GM12878 (cell line): ENCODE data around the gene RASGRF2. TPM values are rescaled to one million over a fixed set of nuclear protein-coding genes. Genes with fewer than 3 reads are reported as not detected.

Experiments
- ATAC-seq: fragments of 200-7000 bp; cut with Tn5 transposase; 3 replicates; pipeline ENCODE4 v1.9.1; 2020; ENCODE audit warnings: mild to moderate bottlenecking, moderate library complexity
- BruUV-seq: library from RNA; stranded (reverse); fragments of 400-500 nt; replicated peaks from 2 replicates; lab custom pipeline; 2021; lab: Mats Ljungman, UMichigan
- CTCF ChIA-PET: fragments of 300-600 bp; sonication (Branson Sonifier 250); formaldehyde crosslinking; extraction: SDS; loops from one replicate; lab custom pipeline; 2021; ENCODE audit warnings: inconsistent platforms; lab: Yijun Ruan, JAX
- POLR2A ChIA-PET: fragments of 350-600 bp; formaldehyde crosslinking; extraction: SDS; loops from one replicate; lab custom pipeline; 2021; ENCODE audit warnings: inconsistent platforms; lab: Charles Lee
- RAD21 ChIA-PET: fragments of 300-600 bp; sonication (Branson Sonifier 250); formaldehyde crosslinking; loops from one replicate; lab custom pipeline; 2023; ENCODE audit warnings: antibody characterized with exemption; ENCODE audit not compliant: unreplicated experiment; lab: Charles Lee
- SMC1A ChIA-PET: fragments of 300-600 bp; sonication (Branson Sonifier 250); formaldehyde crosslinking; loops from one replicate; lab custom pipeline; 2023; ENCODE audit not compliant: unreplicated experiment, uncharacterized antibody; lab: Charles Lee
- DNase-seq: peaks from one replicate; pipeline ENCODE4 v3.0.0-alpha.2; 2011; ENCODE audit warnings: low read depth, low spot score
- FAIRE-seq: peaks from 3 replicates; lab custom pipeline; 2011; peaks lifted over from hg19 to GRCh38; lab: Jason Lieb, UNC
- H2AFZ ChIP-seq: 2 replicates; pipeline ENCODE4 v1.6.0; 2011; ENCODE audit warnings: low read depth, low read length, control low read depth; ENCODE audit not compliant: control insufficient read depth
- H3K27ac ChIP-seq: 2 replicates; pipeline ENCODE4 v1.5.1; 2011; ENCODE audit warnings: control low read depth; ENCODE audit not compliant: control insufficient read depth, insufficient read depth
- H3K27me3 ChIP-seq, 2 experiments: replicated peaks in 1 of 2; 2 replicates each; pipeline versions ENCODE4 v1.6.0 to v1.6.1; 2011; ENCODE audit warnings: low read length in 1 of 2; ENCODE audit not compliant: control insufficient read depth in 2 of 2, insufficient read depth in 2 of 2
- H3K36me3 ChIP-seq, 2 experiments: 2 replicates each; pipeline ENCODE4 v1.5.1; 2011; ENCODE audit warnings: low read length in 1 of 2; ENCODE audit not compliant: control insufficient read depth in 2 of 2, insufficient read depth in 2 of 2
- H3K4me1 ChIP-seq: 2 replicates; pipeline ENCODE4 v1.6.1; 2011; ENCODE audit warnings: mild to moderate bottlenecking, low read length, moderate library complexity, mixed read lengths; ENCODE audit not compliant: control insufficient read depth, insufficient read depth
- H3K4me2 ChIP-seq: 2 replicates; pipeline ENCODE4 v1.6.0; 2011; ENCODE audit warnings: control low read depth; ENCODE audit not compliant: control insufficient read depth, insufficient read depth
- H3K4me3 ChIP-seq: fragments of 200-600 bp; sonication (generic); 2 replicates; pipeline ENCODE4 v1.5.1; 2016
- H3K79me2 ChIP-seq: 2 replicates; pipeline ENCODE4 v1.6.0; 2011; ENCODE audit warnings: low read length; ENCODE audit not compliant: control insufficient read depth, insufficient read depth
- H3K9ac ChIP-seq: 2 replicates; pipeline ENCODE4 v1.8.0; 2011; ENCODE audit warnings: low read length, control low read depth, mixed read lengths; ENCODE audit not compliant: control insufficient read depth, insufficient read depth
- H3K9me3 ChIP-seq: replicated peaks from 3 replicates; pipeline ENCODE4 v1.5.1; 2011; ENCODE audit warnings: mild to moderate bottlenecking, low read length; ENCODE audit not compliant: control insufficient read depth, insufficient read depth
- H4K20me1 ChIP-seq: 2 replicates; pipeline ENCODE4 v1.6.0; 2011; ENCODE audit not compliant: control insufficient read depth, insufficient read depth
- ATF3 ChIP-seq: IDR thresholded peaks from 2 replicates; pipeline ENCODE4 v1.6.1; 2011; ENCODE audit warnings: low read depth, mild to moderate bottlenecking, low read length, moderate library complexity, borderline replicate concordance; ENCODE audit errors: extremely low read depth
- BCL11A ChIP-seq: IDR thresholded peaks from 2 replicates; pipeline ENCODE4 v1.6.1; 2011; ENCODE audit warnings: low read depth, low read length
- BRCA1 ChIP-seq: IDR thresholded peaks from 2 replicates; pipeline ENCODE4 v1.6.1; 2011; ENCODE audit warnings: low read depth, low read length, improper control_type of control experiment
- CEBPZ ChIP-seq: fragments of 150-350 bp; IDR thresholded peaks from 2 replicates; pipeline ENCODE4 v1.6.1; 2016; ENCODE audit warnings: low read depth, low read length
- E4F1 ChIP-seq: fragments of 450-650 bp; IDR thresholded peaks from 2 replicates; pipeline ENCODE4 v1.6.1; 2018; ENCODE audit warnings: borderline replicate concordance, mild to moderate bottlenecking; ENCODE audit not compliant: partially characterized antibody
- ESRRA ChIP-seq: IDR thresholded peaks from 2 replicates; pipeline ENCODE4 v1.6.1; 2012; ENCODE audit warnings: mild to moderate bottlenecking, low read length, improper control_type of control experiment
- FOS ChIP-seq: IDR thresholded peaks from 3 replicates; pipeline ENCODE4 v1.6.1; 2011; ENCODE audit warnings: borderline replicate concordance; ENCODE audit not compliant: insufficient read length; ENCODE audit errors: extremely low read depth
- HSF1 ChIP-seq: fragments of 150-350 bp; IDR thresholded peaks from 2 replicates; pipeline ENCODE4 v1.6.1; 2014; ENCODE audit warnings: mild to moderate bottlenecking, low read depth, low read length
- NFYA ChIP-seq: IDR thresholded peaks from 2 replicates; pipeline ENCODE4 v1.6.1; 2011; ENCODE audit warnings: low read depth, mild to moderate bottlenecking, low read length, improper control_type of control experiment, borderline replicate concordance
- NR2C1 ChIP-seq: fragments of 450-650 bp; IDR thresholded peaks from 2 replicates; pipeline ENCODE4 v1.6.1; 2017; ENCODE audit warnings: antibody characterized with exemption, mild to moderate bottlenecking, moderate library complexity
- POU2F2 ChIP-seq: IDR thresholded peaks from 3 replicates; pipeline ENCODE4 v1.6.1; 2011; ENCODE audit warnings: low read depth, mild to moderate bottlenecking, low read length, borderline replicate concordance
- RB1 ChIP-seq: fragments of 450-650 bp; formaldehyde crosslinking; IDR thresholded peaks from 2 replicates; pipeline ENCODE4 v1.6.1; 2017; ENCODE audit warnings: mild to moderate bottlenecking, borderline replicate concordance
- SUZ12 ChIP-seq: fragments of 200-600 bp; sonication (generic); IDR thresholded peaks from one replicate; pipeline ENCODE4 v1.6.1; 2018; ENCODE audit warnings: antibody characterized with exemption, mild to moderate bottlenecking; ENCODE audit not compliant: unreplicated experiment
- YY1 ChIP-seq: IDR thresholded peaks from 2 replicates; pipeline ENCODE4 v1.6.1; 2011; ENCODE audit warnings: low read depth, mild to moderate bottlenecking, low read length
- WGBS: methylation state at CpG from one replicate; pipeline ENCODE4 v1.1.6; 2016; ENCODE audit warnings: low lambda C conversion rate; ENCODE audit not compliant: insufficient replicate concordance, insufficient coverage; ENCODE audit errors: missing lambda C conversion rate; 5-methylcytosine and 5-hydroxymethylcytosine counted together
- in situ Hi-C: fragments of 300-500 bp; cut with MboI; formaldehyde crosslinking; loops from 9 replicates; pipeline ENCODE4 v1.14.3; 2018; ENCODE audit warnings: mixed read lengths
- intact Hi-C: fragments of 100-400 bp; cut with micrococcal nuclease; formaldehyde crosslinking; loops from one replicate; pipeline ENCODE4 v1.14.2; 2022; ENCODE audit not compliant: unreplicated experiment
- polyA plus RNA-seq, 11 experiments: library from polyadenylated mRNA; depleted of rRNA in 4 of 11; unstranded in 6 of 11; stranded (reverse) in 5 of 11; fragments of >200 nt; fragmentation: Nextera tagmentation in 4 of 11; fragmentation: Illumina TruSeq in 1 of 11; extraction: Ambion mirVana in 4 of 11; extraction: Trizol in 1 of 11; gene quantifications; 1 replicate in 1 of 11; 2 replicates in 10 of 11; pipeline versions ENCODE4 v1.2.1 to v1.2.3, GENCODE V29; 2011 to 2016; ENCODE audit warnings: inconsistent platforms in 2 of 11, missing spikeins in 2 of 11, low read depth in 1 of 11
- total RNA-seq, 4 experiments: library from RNA; depleted of rRNA in 3 of 4; stranded (reverse); fragments of >200 nt in 3 of 4; fragmentation: Illumina TruSeq in 1 of 4; extraction: Trizol in 1 of 4; gene quantifications; 2 replicates each; pipeline versions ENCODE4 v1.2.1 to v1.2.3, GENCODE V29; 2013 to 2021

The RASGRF2 gene
- total and polyA plus RNA-seq, 10 of the 15 experiments (the other 5 are each of a cell fraction or from before 2014, with no cell fraction given) = 0.05 to 0.24 (median 0.07) TPM

- Histone ChIP-seq H3K27ac (no peak overlapping the region), H3K36me3 (no peaks in the 10 kb centered on the region)
- no peak for FAIRE-seq
- TF ChIP-seq E4F1 (no peak), ATF3 (no peak), NR2C1 (no peak), RB1 (no peak), ESRRA (no peak), BCL11A (no peak), NFYA (no peak), BRCA1 (no peak), SUZ12 (no peak), YY1 (no peak), FOS (no peak), HSF1 (no peak), POU2F2 (no peak), CEBPZ (no peak)
- TF ChIP-seq, all 136 proteins: peak for 0
- POLR2A ChIA-PET = no interaction called here
- intact Hi-C loops (no loop called here), in situ Hi-C loops (no loop called here)
- no peak for DNase-seq
- no peak for ATAC-seq
- H4K20me1 ChIP-seq = no peaks in the 10 kb centered on the region
- no peaks in the 10 kb centered on the region; a peak in 1 of 4 replicates for H3K27me3 ChIP-seq
- SMC1A ChIA-PET = no interaction called here
- WGBS = no CpG with 5 or more reads among the region's 1 CpG
- H3K4me2 ChIP-seq = no peak overlapping the region
- H3K4me1 ChIP-seq = no peaks in the 10 kb centered on the region
- RAD21 ChIA-PET = no interaction called here
- H3K4me3 ChIP-seq = no peak overlapping the region
- H3K9ac ChIP-seq = no peak overlapping the region
- H3K79me2 ChIP-seq = no peaks in the 10 kb centered on the region
- H3K9me3 ChIP-seq = no peaks in the 10 kb centered on the region
- CTCF ChIA-PET = no interaction called here
- BruUV-seq = no TSS peak
- H2AFZ ChIP-seq = no peak overlapping the region
These were observed 18.7 kb upstream of the RASGRF2 start for GRCh38 chr5:80941496-80941895.
